ENCODE data around the gene CAPN8. TPM values are rescaled to one million over a fixed set of nuclear protein-coding genes. Genes with fewer than 3 reads are reported as not detected.

The CAPN8 gene
- total RNA-seq, 2 experiments from 2014 or later = not detected

- no peak for ATAC-seq
- intact Hi-C loops (cut with micrococcal nuclease) = no loop called here
- peaks cover 3% of the 10 kb centered on the region for H3K4me1 Mint-ChIP-seq (ENCODE audit: low read depth)
- H3K9me3 Mint-ChIP-seq = peaks cover 5% of the 10 kb centered on the region
- H3K27ac Mint-ChIP-seq = no peak overlapping the region
- peaks cover 6% of the 10 kb centered on the region for H3K27me3 Mint-ChIP-seq
- no peak overlapping the region for H3K4me3 Mint-ChIP-seq
- CTCF ChIA-PET = no interaction called here
- no peak for DNase-seq
- TF ChIP-seq CTCF (IDR thresholded peaks at IDR 0.05) = no peak
- H3K36me3 Mint-ChIP-seq (ENCODE audit: low read depth) = no peaks in the 10 kb centered on the region
- POLR2A ChIA-PET = no interaction called here
These were observed 113.9 kb downstream of the CAPN8 start for GRCh38 chr1:223551610-223552009.

- ChIA-PET CTCF (no interaction called here), POLR2A (no interaction called here)
- no peak for TF ChIP-seq CTCF (IDR thresholded peaks at IDR 0.05)
- Mint-ChIP-seq H3K27ac (no peak overlapping the region), H3K36me3 (ENCODE audit: low read depth) (no peaks in the 10 kb centered on the region), H3K4me3 (no peak overlapping the region), H3K4me1 (ENCODE audit: low read depth) (peaks cover 3% of the 10 kb centered on the region), H3K9me3 (peaks cover 5% of the 10 kb centered on the region), H3K27me3 (peaks cover 6% of the 10 kb centered on the region)
- DNase-seq = no peak
- no peak for ATAC-seq
- intact Hi-C loops (cut with micrococcal nuclease) = no loop called here
These were observed 115.8 kb downstream of the CAPN8 start for GRCh38 chr1:223549740-223550139.

- DNase-seq (no peak), ATAC-seq (no peak)
- no peak for TF ChIP-seq CTCF (IDR thresholded peaks at IDR 0.05)
- Mint-ChIP-seq H3K36me3 (ENCODE audit: low read depth) (no peaks in the 10 kb centered on the region), H3K4me3 (no peak overlapping the region), H3K4me1 (ENCODE audit: low read depth) (peaks cover 3% of the 10 kb centered on the region), H3K9me3 (peaks cover 5% of the 10 kb centered on the region), H3K27me3 (peaks cover 6% of the 10 kb centered on the region), H3K27ac (no peak overlapping the region)
- ChIA-PET POLR2A (no interaction called here), CTCF (interaction anchor here (0.9 to 1.8 kb wide), 2 partner anchors 9 to 82 kb away, joined by 4 to 5 read pairs; no protein-coding TSS in a partner anchor)
- intact Hi-C loops (cut with micrococcal nuclease) = no loop called here
These were observed 118.0 kb downstream of the CAPN8 start for GRCh38 chr1:223547316-223548114.

GRCh38 chr1:223545343-223545742, 120.2 kb downstream of the CAPN8 start:
- Mint-ChIP-seq H3K9me3 (peaks cover 5% of the 10 kb centered on the region), H3K4me1 (ENCODE audit: low read depth) (no peaks in the 10 kb centered on the region), H3K36me3 (ENCODE audit: low read depth) (no peaks in the 10 kb centered on the region), H3K4me3 (no peak overlapping the region), H3K27ac (no peak overlapping the region), H3K27me3 (peaks cover 3% of the 10 kb centered on the region)
- no peak for TF ChIP-seq CTCF (IDR thresholded peaks at IDR 0.05)
- POLR2A ChIA-PET = no interaction called here
- intact Hi-C loops (cut with micrococcal nuclease) = no loop called here
- DNase-seq = no peak
- CTCF ChIA-PET = interaction anchor here (0.8 to 0.9 kb wide), 2 partner anchors 11 to 83 kb away, joined by 3 to 4 read pairs; no protein-coding TSS in a partner anchor
- ATAC-seq = no peak

GRCh38 chr1:223543560-223543959, 121.9 kb downstream of the CAPN8 start:
- Mint-ChIP-seq H3K4me3 (no peak overlapping the region), H3K4me1 (ENCODE audit: low read depth) (no peaks in the 10 kb centered on the region), H3K27me3 (peaks cover 2% of the 10 kb centered on the region), H3K9me3 (peaks cover 3% of the 10 kb centered on the region), H3K27ac (no peak overlapping the region), H3K36me3 (ENCODE audit: low read depth) (no peaks in the 10 kb centered on the region)
- intact Hi-C loops (cut with micrococcal nuclease) = no loop called here
- ChIA-PET POLR2A (no interaction called here), CTCF (no interaction called here)
- no peak for TF ChIP-seq CTCF (IDR thresholded peaks at IDR 0.05)
- no peak for ATAC-seq
- DNase-seq = no peak
